ENCODE measurements around the gene MYO3A. TPM values are rescaled to one million over a fixed set of nuclear protein-coding genes. Genes with fewer than 3 reads are reported as not detected.
A peak's percentile ranks its signal among the peaks of the same experiment; 100 is the strongest.

Gene MYO3A
- total and polyA plus RNA-seq, 12 donors, result under 0.01 to 0.17 TPM; not detected in 10

DNA sequence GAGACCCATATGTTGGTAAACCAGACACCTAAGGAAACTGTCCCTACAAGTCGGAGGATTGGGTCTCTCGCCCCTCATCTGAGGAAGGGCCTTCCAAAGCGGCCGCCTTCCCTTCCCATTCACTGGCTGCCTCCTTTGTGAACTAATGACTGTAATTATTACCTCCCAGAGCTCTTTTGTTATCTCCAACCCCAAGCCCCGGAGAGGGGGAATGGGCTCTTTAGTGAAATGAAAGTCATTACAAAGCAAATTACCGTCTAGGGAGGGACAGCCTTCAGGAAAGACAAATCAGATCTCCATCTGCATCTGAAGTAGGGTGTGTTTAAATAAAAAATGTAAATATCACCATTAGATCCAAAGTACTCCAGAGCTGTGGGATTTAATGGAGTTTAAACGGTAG lies 280.0 kb downstream of the MYO3A start:
- H3K27me3 ChIP-seq, result peaks cover 34 to 96% (median 87%) of the 10 kb centered on the region in 7 donors
- DNase-seq (no peak), ATAC-seq (no peak)

DNA sequence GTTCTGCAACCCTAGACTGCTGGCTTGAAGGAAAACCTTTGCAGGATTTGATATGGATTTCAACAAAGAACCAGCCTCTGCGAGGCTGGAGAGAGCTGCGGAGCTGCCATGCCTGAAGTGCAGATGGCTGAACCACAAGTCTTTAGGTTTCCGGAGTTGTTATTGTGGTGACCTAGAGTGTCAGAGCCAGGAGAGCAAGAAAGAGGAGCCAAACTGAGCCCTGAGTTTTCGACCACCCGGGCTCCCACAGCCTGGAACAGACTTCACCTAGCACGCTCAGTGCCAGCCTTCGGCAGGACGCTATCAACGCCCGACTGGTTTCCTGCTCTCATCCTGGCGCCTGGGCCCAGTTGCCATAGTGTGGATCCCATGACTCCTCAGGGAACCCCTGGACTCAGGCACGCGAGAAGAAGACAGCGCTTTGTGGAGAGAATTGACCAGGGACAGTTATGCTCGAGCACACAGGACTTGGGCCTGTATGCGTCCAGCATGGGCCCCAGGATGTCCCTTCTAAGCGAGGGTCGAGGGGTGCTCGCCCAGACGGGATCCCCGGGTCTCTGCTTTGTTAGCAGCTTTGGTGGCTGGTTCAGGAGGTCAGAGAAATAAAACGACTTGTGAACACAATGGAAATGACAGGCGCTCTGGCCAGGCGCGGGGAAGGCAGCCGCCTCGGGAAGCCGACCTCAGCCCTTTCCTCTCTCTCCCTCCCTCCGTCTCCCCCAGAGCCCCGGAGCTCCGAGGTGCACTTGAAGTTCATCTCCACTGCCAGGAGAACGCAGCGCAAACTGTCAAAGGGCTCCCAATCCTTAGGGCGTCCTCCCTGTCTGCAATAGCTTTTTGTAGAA lies 280.7 kb downstream of the MYO3A start:
- ATAC-seq, result no peak
- H3K27ac ChIP-seq, result no peak overlapping the region
- H3K9me3 ChIP-seq, result no peaks in the 10 kb centered on the region
- intact Hi-C loops (cut with DNase I), result no loop called here
- WGBS, 2 donors, result 4 to 5% methylated on average over 34 of the region's 34 CpGs
- H3K4me1 ChIP-seq, result peaks cover 0 to 34% (median 23%) of the 10 kb centered on the region in 9 donors
- TF ChIP-seq, protein P1, sequence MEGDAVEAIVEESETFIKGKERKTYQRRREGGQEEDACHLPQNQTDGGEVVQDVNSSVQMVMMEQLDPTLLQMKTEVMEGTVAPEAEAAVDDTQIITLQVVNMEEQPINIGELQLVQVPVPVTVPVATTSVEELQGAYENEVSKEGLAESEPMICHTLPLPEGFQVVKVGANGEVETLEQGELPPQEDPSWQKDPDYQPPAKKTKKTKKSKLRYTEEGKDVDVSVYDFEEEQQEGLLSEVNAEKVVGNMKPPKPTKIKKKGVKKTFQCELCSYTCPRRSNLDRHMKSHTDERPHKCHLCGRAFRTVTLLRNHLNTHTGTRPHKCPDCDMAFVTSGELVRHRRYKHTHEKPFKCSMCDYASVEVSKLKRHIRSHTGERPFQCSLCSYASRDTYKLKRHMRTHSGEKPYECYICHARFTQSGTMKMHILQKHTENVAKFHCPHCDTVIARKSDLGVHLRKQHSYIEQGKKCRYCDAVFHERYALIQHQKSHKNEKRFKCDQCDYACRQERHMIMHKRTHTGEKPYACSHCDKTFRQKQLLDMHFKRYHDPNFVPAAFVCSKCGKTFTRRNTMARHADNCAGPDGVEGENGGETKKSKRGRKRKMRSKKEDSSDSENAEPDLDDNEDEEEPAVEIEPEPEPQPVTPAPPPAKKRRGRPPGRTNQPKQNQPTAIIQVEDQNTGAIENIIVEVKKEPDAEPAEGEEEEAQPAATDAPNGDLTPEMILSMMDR (IDR thresholded peaks at IDR 0.05), result no peak
- H3K4me3 ChIP-seq, result no peak overlapping the region
- H3K27me3 ChIP-seq, result peaks cover 34 to 98% (median 95%) of the 10 kb centered on the region in 7 donors
- DNase-seq, result no peak
- H3K36me3 ChIP-seq, result no peaks in the 10 kb centered on the region

More for the DNA sequence above, 280.0 kb downstream of the MYO3A start:
- no peaks in the 10 kb centered on the region for H3K36me3 ChIP-seq
- H3K4me3 ChIP-seq, result no peak overlapping the region
- peaks cover 0 to 3% (median 0%) of the 10 kb centered on the region in 11 donors for H3K9me3 ChIP-seq
- intact Hi-C loops (cut with DNase I), result no loop called here
- H3K4me1 ChIP-seq, result peaks cover 0 to 34% (median 23%) of the 10 kb centered on the region in 9 donors
- no peak overlapping the region for H3K27ac ChIP-seq
- WGBS, 2 donors, result 7 to 11% methylated on average over 7 of the region's 7 CpGs
- TF ChIP-seq, protein P1 (IDR thresholded peaks at IDR 0.05), result no peak

DNA sequence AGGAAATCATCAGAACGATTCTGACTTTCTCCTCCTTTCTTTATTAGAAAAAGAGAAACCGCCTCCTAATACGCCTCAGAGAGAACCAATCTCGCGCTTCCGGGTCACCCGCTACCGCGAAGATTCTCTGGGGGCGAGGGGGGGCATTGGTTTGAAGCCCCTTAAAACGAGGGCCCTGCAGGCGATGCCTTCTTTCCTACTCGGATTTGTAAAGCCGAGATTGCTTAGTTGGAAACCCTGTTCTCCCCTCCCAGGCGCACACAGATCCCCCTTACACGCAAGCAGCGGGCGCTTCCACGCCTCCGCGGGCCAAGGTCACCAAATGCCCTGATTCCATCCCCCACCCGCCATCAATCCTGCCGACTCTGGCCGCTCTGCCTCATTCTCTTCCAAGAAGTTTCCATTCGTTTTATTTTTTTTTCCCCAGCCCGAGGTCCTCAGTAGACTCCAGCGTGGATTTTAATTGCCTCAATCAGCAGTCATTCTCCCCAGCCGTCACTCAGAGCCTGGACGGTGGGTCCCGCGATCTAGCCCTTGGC lies 281.4 kb downstream of the MYO3A start:
- ATAC-seq, result no peak
- 1 to 3% methylated on average over 31 of the region's 31 CpGs for WGBS, 2 donors

DNA sequence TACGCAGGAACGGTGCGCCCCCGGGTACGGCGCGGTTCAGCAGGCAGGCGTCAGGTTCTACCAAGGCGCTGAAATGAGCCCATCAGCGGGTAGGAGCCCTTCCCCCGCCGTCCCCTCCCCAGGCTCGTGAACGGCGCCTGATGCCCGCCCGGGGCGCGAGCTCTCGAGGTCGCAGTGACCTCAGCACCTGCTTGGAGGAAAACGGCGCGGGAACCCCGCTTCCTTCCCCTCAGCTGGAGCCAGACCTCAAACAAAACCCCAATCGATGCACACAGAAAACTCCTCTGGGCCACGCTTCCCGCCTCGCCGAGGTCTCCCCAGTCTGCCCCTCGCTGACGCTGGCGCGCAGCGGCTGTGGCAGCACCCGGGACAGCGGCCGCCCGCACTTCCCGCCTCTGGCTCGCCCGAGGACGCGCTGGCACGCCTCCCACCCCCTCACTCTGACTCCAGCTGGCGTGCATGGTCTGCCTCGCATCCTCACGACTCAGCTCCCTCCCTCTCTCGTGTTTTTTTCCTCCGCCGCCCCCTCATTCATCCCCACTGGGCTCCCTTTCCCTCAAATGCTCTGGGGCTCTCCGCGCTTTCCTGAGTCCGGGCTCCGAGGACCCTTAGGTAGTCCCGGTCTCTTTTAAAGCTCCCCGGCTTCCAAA lies 282.0 kb downstream of the MYO3A start:
- Histone ChIP-seq H3K4me1 (peaks cover 0 to 34% (median 23%) of the 10 kb centered on the region in 9 donors), H3K36me3 (no peaks in the 10 kb centered on the region), H3K27me3 (peaks cover 34 to 100% (median 98%) of the 10 kb centered on the region in 7 donors), H3K4me3 (peak overlapping the region in 1 of 10 donors; percentile 5), H3K9me3 (no peaks in the 10 kb centered on the region), H3K27ac (no peak overlapping the region)
- TF ChIP-seq, protein P1 (IDR thresholded peaks at IDR 0.05), result no peak
- intact Hi-C loops (cut with DNase I), result no loop called here
- peak; percentile 9 to 20 for DNase-seq
- ATAC-seq, result peak in 7 of 8 donors; percentile 40 to 70 (median 56)
- 1% methylated on average over 57 of the region's 57 CpGs for WGBS, 2 donors

More for the DNA sequence above, 281.4 kb downstream of the MYO3A start:
- intact Hi-C loops (cut with DNase I), result no loop called here
- peaks cover 34 to 100% (median 97%) of the 10 kb centered on the region in 7 donors for H3K27me3 ChIP-seq
- no peak overlapping the region for H3K4me3 ChIP-seq
- no peaks in the 10 kb centered on the region for H3K36me3 ChIP-seq
- DNase-seq, result no peak
- H3K9me3 ChIP-seq, result no peaks in the 10 kb centered on the region
- no peak overlapping the region for H3K27ac ChIP-seq
- peaks cover 0 to 34% (median 23%) of the 10 kb centered on the region in 9 donors for H3K4me1 ChIP-seq
- TF ChIP-seq, protein P1 (IDR thresholded peaks at IDR 0.05), result no peak

Data from heart right ventricle (tissue), 16 donors.